HepG2 (cell line): ENCODE results near the gene MRPL54. TPM values are rescaled to one million over a fixed set of nuclear protein-coding genes. Genes with fewer than 3 reads are reported as not detected.

Source experiments
- ATAC-seq: fragments of 200-7000 bp; cut with Tn5 transposase; 3 replicates; pipeline ENCODE4 v1.9.1; 2020; ENCODE audit warnings: mild to moderate bottlenecking, moderate library complexity
- BruUV-seq: library from RNA; stranded (reverse); fragments of 400-500 nt; replicated peaks from 2 replicates; lab custom pipeline; 2021; lab: Mats Ljungman, UMichigan
- CTCF ChIA-PET: fragments of 300-600 bp; formaldehyde crosslinking; extraction: SDS; loops from one replicate; lab custom pipeline; 2021; ENCODE audit warnings: low total read pairs, inconsistent platforms, low intra/inter-chr PET ratio; lab: Yijun Ruan, JAX
- POLR2A ChIA-PET: fragments of 350-600 bp; sonication (Branson Sonifier 250); formaldehyde crosslinking; loops from one replicate; lab custom pipeline; 2020; ENCODE audit warnings: antibody characterized with exemption, inconsistent platforms; lab: Yijun Ruan, JAX
- DNase-seq: peaks from one replicate; pipeline ENCODE4 v3.0.0-alpha.2; 2015; ENCODE audit warnings: low spot score
- FAIRE-seq: peaks from 3 replicates; lab custom pipeline; 2011; peaks lifted over from hg19 to GRCh38; lab: Jason Lieb, UNC
- H2AFZ ChIP-seq: one replicate; pipeline ENCODE4 v1.6.1; 2011; ENCODE audit warnings: low read length, inconsistent platforms
- H3K27ac ChIP-seq: fragments of 300-600 bp; 3 replicates; pipeline ENCODE4 v1.8.0; 2011; ENCODE audit warnings: mixed run types, mild to moderate bottlenecking, mixed read lengths, low read length, inconsistent platforms; ENCODE audit not compliant: insufficient read depth; ENCODE audit errors: extremely low read length
- H3K27me3 ChIP-seq, 2 experiments: fragments of 200-600 bp in 1 of 2; 2 replicates in 1 of 2; 3 replicates in 1 of 2; pipeline versions ENCODE4 v1.6.0 to v1.8.0; 2011; ENCODE audit warnings: low read length in 2 of 2, mild to moderate bottlenecking in 2 of 2, moderate library complexity in 2 of 2, inconsistent platforms in 1 of 2; ENCODE audit not compliant: insufficient read depth in 2 of 2, control insufficient read depth in 1 of 2
- H3K36me3 ChIP-seq, 2 experiments: fragments of 200-600 bp in 1 of 2; replicated peaks in 1 of 2; 2 replicates in 1 of 2; 3 replicates in 1 of 2; pipeline versions ENCODE4 v1.5.1 to v1.8.0; 2011; ENCODE audit warnings: low read length in 2 of 2, inconsistent platforms in 1 of 2; ENCODE audit not compliant: insufficient read depth in 2 of 2, control insufficient read depth in 1 of 2
- H3K4me1 ChIP-seq: 2 replicates; pipeline ENCODE4 v1.5.1; 2012; ENCODE audit warnings: low read length, inconsistent platforms; ENCODE audit not compliant: insufficient read depth
- H3K4me2 ChIP-seq: 2 replicates; pipeline ENCODE4 v1.6.0; 2011; ENCODE audit warnings: low read depth, low read length, inconsistent platforms
- H3K4me3 ChIP-seq, 3 experiments: fragments of 200-600 bp in 1 of 3; sonication (generic), shearing (Covaris generic) in 1 of 3; replicated peaks in 1 of 3; 2 replicates each; pipeline ENCODE4 v1.5.1; 2011 to 2016; ENCODE audit warnings: low read length in 3 of 3, inconsistent platforms in 2 of 3, low read depth in 2 of 3, mild to moderate bottlenecking in 2 of 3, control low read depth in 1 of 3, mixed read lengths in 1 of 3; ENCODE audit not compliant: insufficient read depth in 1 of 3
- H3K79me2 ChIP-seq: one replicate; pipeline ENCODE4 v1.6.1; 2011; ENCODE audit warnings: low read length, inconsistent platforms; ENCODE audit not compliant: insufficient read depth
- H3K9ac ChIP-seq: 2 replicates; pipeline ENCODE4 v1.6.0; 2011; ENCODE audit warnings: mild to moderate bottlenecking, low read depth, low read length, inconsistent platforms; ENCODE audit not compliant: insufficient read depth
- H3K9me3 ChIP-seq: 2 replicates; pipeline ENCODE4 v1.5.1; 2012; ENCODE audit warnings: mild to moderate bottlenecking, low read length
- H4K20me1 ChIP-seq: 2 replicates; pipeline ENCODE4 v1.6.0; 2011; ENCODE audit warnings: inconsistent platforms, mild to moderate bottlenecking, low read length, moderate library complexity; ENCODE audit not compliant: insufficient read depth
- CENPBD1 ChIP-seq: sonication (generic); formaldehyde crosslinking; IDR thresholded peaks from 2 replicates; pipeline ENCODE4 v1.8.0; 2022; ENCODE audit warnings: missing genetic modification reagents, low read depth, mild to moderate bottlenecking, borderline replicate concordance
- FOXC1 ChIP-seq: sonication (generic); formaldehyde crosslinking; IDR thresholded peaks from 2 replicates; pipeline ENCODE4 v1.8.0; 2022; ENCODE audit warnings: mild to moderate bottlenecking, missing genetic modification reagents, borderline replicate concordance
- REL ChIP-seq: sonication (generic); formaldehyde crosslinking; conservative IDR thresholded peaks from 2 replicates; pipeline ENCODE4 v1.8.0; 2022; ENCODE audit warnings: mild to moderate bottlenecking, missing genetic modification reagents, moderate library complexity
- ZBTB7A ChIP-seq: sonication (generic); formaldehyde crosslinking; IDR thresholded peaks from 2 replicates; pipeline ENCODE4 v1.8.0; 2022; ENCODE audit warnings: mild to moderate bottlenecking, missing genetic modification reagents
- ZGPAT ChIP-seq: IDR thresholded peaks from 2 replicates; pipeline ENCODE4 v1.6.1; 2016; ENCODE audit warnings: mild to moderate bottlenecking
- ZMAT3 ChIP-seq: sonication (generic); formaldehyde crosslinking; conservative IDR thresholded peaks from 2 replicates; pipeline ENCODE4 v1.7.0; 2021; ENCODE audit warnings: missing genetic modification reagents
- ZMYM3 ChIP-seq: sonication (generic); formaldehyde crosslinking; IDR thresholded peaks from 2 replicates; pipeline ENCODE4 v1.5.1; 2020; ENCODE audit warnings: mild to moderate bottlenecking, missing genetic modification reagents
- ZNF276 ChIP-seq: sonication (generic); formaldehyde crosslinking; IDR thresholded peaks from 2 replicates; pipeline ENCODE4 v1.4.0; 2020; ENCODE audit warnings: mild to moderate bottlenecking, low read depth, missing genetic modification reagents
- ZNF629 ChIP-seq: sonication (generic); formaldehyde crosslinking; conservative IDR thresholded peaks from 2 replicates; pipeline ENCODE4 v1.5.0; 2020; ENCODE audit warnings: missing genetic modification reagents
- ZNF792 ChIP-seq: IDR thresholded peaks from 2 replicates; pipeline ENCODE4 v1.6.1; 2016
- WGBS: methylation state at CpG from one replicate; pipeline ENCODE4 v1.1.6; 2017; ENCODE audit warnings: low lambda C conversion rate; 5-methylcytosine and 5-hydroxymethylcytosine counted together
- in situ Hi-C: cut with HindIII; loops from 2 replicates; pipeline ENCODE4 v1.10.0; 2017; ENCODE audit warnings: low pct_unique_long_range_greater_than_20kb; ENCODE audit not compliant: extremely low pct_ligation_motif_present
- intact Hi-C: fragments of 100-400 bp; cut with micrococcal nuclease; formaldehyde crosslinking; loops from one replicate; pipeline ENCODE4 v1.10.0; 2022; ENCODE audit not compliant: unreplicated experiment
- polyA plus RNA-seq, 8 experiments: library from polyadenylated mRNA; depleted of rRNA in 3 of 8; stranded (reverse) in 7 of 8; unstranded in 1 of 8; fragments of >200 nt; fragmentation: Illumina TruSeq in 4 of 8; extraction: Trizol in 4 of 8; gene quantifications; 2 replicates each; pipeline versions ENCODE4 v1.2.1 to v1.2.3, GENCODE V29; 2011 to 2016; ENCODE audit warnings: low read depth in 4 of 8, missing spikeins in 1 of 8, mixed read lengths in 1 of 8; ENCODE audit not compliant: insufficient read depth in 1 of 8
- total RNA-seq, 5 experiments: library from RNA; depleted of rRNA; stranded (reverse); fragments of >200 nt; fragmentation: Illumina TruSeq; extraction: Trizol; gene quantifications; 2 replicates each; pipeline ENCODE4 v1.2.3, GENCODE V29; 2016; ENCODE audit warnings: low read depth in 1 of 5

The MRPL54 gene
- total and polyA plus RNA-seq, 2 of the 13 experiments (the other 11 are each of a cell fraction or from before 2014, with no cell fraction given): 36.8 to 66.9 TPM

GRCh38 chr19:3762501-3763459, at the start of gene MRPL54 (continued):
- 0 out of 2 replicates have a peak, but pooled peaks have one; percentile 28 for TF ChIP-seq ZNF276
- TF ChIP-seq, all 625 proteins: peak for 196

- in situ Hi-C loops: no loop called here
- ChIA-PET POLR2A (no interaction called here), CTCF (no interaction called here)
- intact Hi-C loops: no loop called here
- Histone ChIP-seq H3K27ac (no peak overlapping the region), H3K36me3 (no peaks in the 10 kb centered on the region), H3K4me3 (no peak overlapping the region), H3K79me2 (no peaks in the 10 kb centered on the region), H3K4me1 (peaks cover 44% of the 10 kb centered on the region), H3K9ac (no peak overlapping the region), H4K20me1 (no peaks in the 10 kb centered on the region), H3K27me3 (no peaks in the 10 kb centered on the region; a peak in 1 of 5 replicates), H2AFZ (no peak overlapping the region), H3K4me2 (no peak overlapping the region)
- no peak for ATAC-seq
- no peak for FAIRE-seq
- WGBS: 90% methylated on average over 2 of the region's 16 CpGs
- BruUV-seq: no TSS peak
- TF ChIP-seq ZNF792 (no peak), ZMYM3 (CRISPR knock-in tag) (peak; percentile 87), ZGPAT (no peak), ZBTB7A (no peak), ZMAT3 (CRISPR knock-in tag) (no peak), REL (CRISPR knock-in tag) (no peak), FOXC1 (CRISPR knock-in tag) (no peak), ZNF629 (CRISPR knock-in tag) (peak; percentile 95), CENPBD1 (no peak)
- TF ChIP-seq, all 625 proteins: peak for 2
- no peaks in the 10 kb centered on the region for H3K9me3 ChIP-seq
- no peak for DNase-seq
Observed at GRCh38 chr19:3716147-3716668, 46.3 kb upstream of the MRPL54 start.
